KMS-11 (cell line): Measurements from ENCODE around the gene MSMP.

Experiments used
- H2AFZ ChIP-seq: fragments of 200-600 bp; sonication (generic); 2 replicates; pipeline ENCODE4 v1.6.1; 2016; ENCODE audit warnings: antibody characterized with exemption, mixed run types, low read depth
- H3K27ac ChIP-seq: fragments of 200-600 bp; sonication (generic); 2 replicates; pipeline ENCODE4 v1.6.1; 2016; ENCODE audit warnings: mild to moderate bottlenecking, mixed run types
- H3K27me3 ChIP-seq: fragments of 200-600 bp; sonication (generic); 2 replicates; pipeline ENCODE4 v1.6.1; 2017; ENCODE audit warnings: mild to moderate bottlenecking, low read depth, mixed run types, moderate library complexity; ENCODE audit not compliant: insufficient read depth
- H3K36me3 ChIP-seq: fragments of 200-600 bp; sonication (generic); 2 replicates; pipeline ENCODE4 v1.6.1; 2017; ENCODE audit warnings: mild to moderate bottlenecking, mixed run types; ENCODE audit not compliant: insufficient read depth
- H3K4me1 ChIP-seq: fragments of 200-600 bp; sonication (generic); 2 replicates; pipeline ENCODE4 v1.6.1; 2016; ENCODE audit warnings: mild to moderate bottlenecking, low read depth, mixed run types; ENCODE audit not compliant: poor library complexity, severe bottlenecking
- H3K4me2 ChIP-seq: fragments of 200-600 bp; sonication (generic); 2 replicates; pipeline ENCODE4 v1.7.0; 2016; ENCODE audit warnings: mild to moderate bottlenecking, mixed run types
- H3K4me3 ChIP-seq: fragments of 200-600 bp; sonication (generic); IDR thresholded peaks from 2 replicates; pipeline ENCODE4 v1.6.1; 2017; ENCODE audit warnings: low read depth, low read length, mixed read lengths; ENCODE audit not compliant: insufficient read depth
- H3K79me2 ChIP-seq: fragments of 200-600 bp; sonication (generic); 2 replicates; pipeline ENCODE4 v1.6.1; 2016; ENCODE audit warnings: low read depth, mixed run types; ENCODE audit not compliant: insufficient read depth
- H3K9ac ChIP-seq: fragments of 200-600 bp; sonication (generic); 2 replicates; pipeline ENCODE4 v1.6.1; 2016; ENCODE audit warnings: mild to moderate bottlenecking, mixed run types
- H4K20me1 ChIP-seq: fragments of 200-600 bp; sonication (generic); 2 replicates; pipeline ENCODE4 v1.6.1; 2016; ENCODE audit warnings: mild to moderate bottlenecking, mixed run types; ENCODE audit not compliant: insufficient read depth
- CTCF ChIP-seq: fragments of 200-600 bp; sonication (generic); conservative IDR thresholded peaks from 2 replicates; pipeline ENCODE4 v1.6.1; 2017; ENCODE audit warnings: low read depth, mild to moderate bottlenecking, antibody characterized with exemption, low read length, moderate library complexity, mixed read lengths

Gene MSMP

GRCh38 chr9:35716230-35716629 is 37.8 kb downstream of the MSMP start:
- Histone ChIP-seq H3K27ac (no peak overlapping the region), H3K9ac (no peak overlapping the region), H3K4me1 (peaks cover 11% of the 10 kb centered on the region), H3K4me2 (no peak overlapping the region), H2AFZ (no peak overlapping the region), H3K27me3 (no peaks in the 10 kb centered on the region), H3K4me3 (no peak overlapping the region), H3K36me3 (peaks cover 3% of the 10 kb centered on the region; the same call in 1 of the 2 replicates), H4K20me1 (no peaks in the 10 kb centered on the region), H3K79me2 (no peaks in the 10 kb centered on the region)
- TF ChIP-seq CTCF = no peak

GRCh38 chr9:35714579-35715252 is 39.4 kb downstream of the MSMP start:
- Histone ChIP-seq H4K20me1 (no peaks in the 10 kb centered on the region), H3K79me2 (no peaks in the 10 kb centered on the region), H3K4me2 (no peak overlapping the region), H2AFZ (no peak overlapping the region), H3K27ac (no peak overlapping the region), H3K9ac (no peak overlapping the region), H3K4me1 (peaks cover 11% of the 10 kb centered on the region), H3K27me3 (no peaks in the 10 kb centered on the region), H3K4me3 (no peak overlapping the region), H3K36me3 (peaks cover 3% of the 10 kb centered on the region; the same call in 1 of the 2 replicates)
- no peak for TF ChIP-seq CTCF

- Histone ChIP-seq H3K27ac (no peak overlapping the region), H3K4me3 (no peak overlapping the region), H3K79me2 (no peaks in the 10 kb centered on the region), H4K20me1 (no peaks in the 10 kb centered on the region), H3K4me2 (no peak overlapping the region), H3K36me3 (peaks cover 3% of the 10 kb centered on the region; the same call in 1 of the 2 replicates), H3K9ac (no peak overlapping the region), H3K27me3 (no peaks in the 10 kb centered on the region), H2AFZ (no peak overlapping the region), H3K4me1 (peaks cover 11% of the 10 kb centered on the region)
- TF ChIP-seq CTCF = no peak
Measured at GRCh38 chr9:35714123-35714522, 40.0 kb downstream of the MSMP start.

GRCh38 chr9:35713578-35713977 is 40.5 kb downstream of the MSMP start:
- Histone ChIP-seq H3K79me2 (no peaks in the 10 kb centered on the region), H2AFZ (no peak overlapping the region), H3K4me2 (no peak overlapping the region), H3K4me3 (no peak overlapping the region), H3K27me3 (no peaks in the 10 kb centered on the region), H3K4me1 (peaks cover 11% of the 10 kb centered on the region), H3K27ac (no peak overlapping the region), H3K9ac (no peak overlapping the region), H3K36me3 (peaks cover 3% of the 10 kb centered on the region; the same call in 1 of the 2 replicates), H4K20me1 (no peaks in the 10 kb centered on the region)
- TF ChIP-seq CTCF = no peak
